Stromal cell of bone marrow (primary cell): Measurements from ENCODE around the gene TMEM126B.
"Not testable (repeated sequence)": the region's sequence is repeated elsewhere in the genome, so short reads cannot be mapped to it uniquely, and the experiment has no call there.

ENCODE experiments used
- DNase-seq: peaks from one replicate; pipeline ENCODE4 v3.0.0-alpha.2; 2012; ENCODE audit warnings: low read depth

TMEM126B gene

DNA sequence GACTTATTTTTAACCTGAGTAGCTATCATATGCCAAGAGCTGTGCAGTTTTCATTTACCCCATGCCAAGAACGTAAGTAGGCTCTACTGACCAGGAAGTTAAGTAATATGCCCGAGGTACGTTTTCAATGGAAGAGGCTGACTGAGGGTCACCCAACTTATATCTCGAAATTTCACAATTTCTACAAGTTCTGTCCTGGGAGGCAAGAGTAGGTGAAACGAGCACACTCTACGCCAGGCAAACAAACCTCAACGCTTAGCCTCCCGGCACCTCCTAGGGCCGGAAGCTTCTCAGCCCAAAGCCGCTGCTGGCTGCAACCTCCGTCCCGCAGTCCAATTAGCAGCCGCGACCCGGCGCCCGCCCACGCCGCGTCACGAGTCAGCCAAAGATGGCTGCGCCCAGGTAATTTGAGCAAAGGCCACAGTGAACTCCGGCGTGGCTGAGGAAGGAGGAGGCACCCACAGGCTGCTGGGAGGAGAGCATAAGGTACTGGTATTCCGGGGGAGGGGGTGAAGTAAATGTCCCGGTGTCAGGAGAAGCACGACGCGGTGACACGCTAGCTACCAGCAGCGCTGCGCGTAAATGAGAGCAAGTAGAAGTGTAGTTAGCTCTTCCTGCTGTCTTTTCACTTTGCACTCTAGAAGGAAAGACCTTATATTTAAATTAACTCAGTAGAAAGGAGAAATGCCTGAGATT lies 19.4 kb downstream of the TMEM126B start, which contains the start of gene TMEM126A:
TSS of gene TMEM126A (plus strand) at position 364 of the 696 bp plus-strand sequence. CDS start 2,289 bp downstream, outside the sequence.
- peak; percentile 57 for DNase-seq

DNA sequence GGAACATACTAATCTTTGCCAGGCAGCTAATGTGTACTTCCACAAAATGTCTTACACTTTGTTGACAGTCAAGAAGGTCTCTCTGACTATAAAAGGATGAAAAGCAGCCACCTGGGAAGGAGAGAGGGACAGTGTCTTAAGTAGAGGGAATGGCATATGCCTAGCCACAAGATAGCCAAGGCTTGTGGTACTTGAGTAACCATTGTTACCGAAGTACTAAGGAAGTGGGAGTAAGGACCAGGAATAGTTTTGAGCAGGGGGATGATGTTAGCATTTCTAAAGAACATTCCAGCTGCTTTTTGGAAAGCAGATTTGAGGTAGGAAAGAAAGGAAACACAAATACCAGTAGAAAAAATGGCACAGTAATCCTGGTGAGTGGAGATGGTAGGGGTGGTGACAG lies 22.7 kb downstream of the TMEM126B start:
- DNase-seq: no peak

DNA sequence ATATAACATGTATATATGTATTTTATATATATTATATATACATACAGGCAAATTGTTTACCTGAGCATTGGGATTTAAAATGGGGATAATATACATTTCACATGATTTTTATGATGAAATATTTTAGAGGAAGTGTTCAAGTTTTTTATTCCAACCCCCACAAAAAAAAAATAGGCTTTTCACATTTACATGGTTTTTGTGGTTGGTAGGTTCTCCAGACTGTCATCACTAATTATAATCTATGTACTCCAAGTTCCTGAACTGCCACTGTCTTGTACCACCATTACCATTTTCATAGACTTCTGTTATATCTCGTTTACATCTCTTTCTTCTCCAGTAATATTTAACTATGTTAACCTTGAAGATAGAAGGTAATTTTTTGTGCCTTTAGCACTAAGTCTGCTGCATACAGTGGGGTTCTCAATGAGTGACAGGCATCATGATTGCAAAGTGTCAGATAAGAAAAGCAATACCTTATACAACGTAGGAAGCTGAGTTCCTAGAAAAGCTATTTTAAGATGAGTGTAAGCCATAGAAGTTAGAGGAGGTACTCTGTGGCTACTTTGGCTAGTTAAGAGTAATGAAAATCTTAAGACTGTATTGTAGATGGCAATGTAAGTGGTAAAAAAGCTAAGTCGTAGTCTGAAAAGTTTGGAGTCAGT lies 24.5 kb downstream of the TMEM126B start:
- no peak for DNase-seq

DNA sequence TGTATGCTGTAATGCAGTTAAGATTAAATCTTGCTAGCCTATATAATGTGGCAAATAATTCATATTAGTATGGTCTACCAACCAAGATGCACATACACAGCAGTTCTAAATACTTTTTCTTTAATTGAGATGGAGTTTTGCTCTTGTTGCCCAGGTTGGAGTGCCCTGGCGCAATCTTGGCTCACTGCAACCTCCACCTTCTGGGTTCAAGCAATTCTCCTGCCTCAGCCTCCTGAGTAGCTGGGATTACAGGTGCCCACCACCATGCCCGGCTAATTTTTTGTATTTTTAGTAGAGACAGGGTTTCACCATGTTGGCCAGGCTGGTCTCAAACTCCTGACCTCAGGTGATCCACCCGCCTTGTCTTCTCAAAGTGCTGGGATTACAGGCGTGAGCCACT lies 25.9 kb downstream of the TMEM126B start:
- DNase-seq: not testable (repeated sequence)

DNA sequence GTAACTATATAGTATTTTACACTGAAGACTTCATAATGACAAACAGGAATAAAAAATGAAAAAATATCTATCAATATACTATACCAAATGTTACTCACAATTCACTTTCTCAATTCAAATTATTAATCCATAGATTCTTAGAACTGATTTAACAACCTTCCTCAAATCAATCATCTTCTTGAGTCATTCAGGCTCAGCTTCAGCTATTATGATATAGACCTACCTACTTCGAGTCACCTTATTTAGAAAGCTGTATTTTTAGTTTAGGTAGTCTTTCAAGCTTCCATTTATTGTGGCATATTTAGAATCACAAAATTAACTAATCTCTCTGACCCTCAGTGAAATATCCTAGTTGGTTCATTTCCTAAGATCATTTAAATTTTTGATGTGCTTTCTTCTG lies 28.4 kb downstream of the TMEM126B start:
- DNase-seq: no peak

DNA sequence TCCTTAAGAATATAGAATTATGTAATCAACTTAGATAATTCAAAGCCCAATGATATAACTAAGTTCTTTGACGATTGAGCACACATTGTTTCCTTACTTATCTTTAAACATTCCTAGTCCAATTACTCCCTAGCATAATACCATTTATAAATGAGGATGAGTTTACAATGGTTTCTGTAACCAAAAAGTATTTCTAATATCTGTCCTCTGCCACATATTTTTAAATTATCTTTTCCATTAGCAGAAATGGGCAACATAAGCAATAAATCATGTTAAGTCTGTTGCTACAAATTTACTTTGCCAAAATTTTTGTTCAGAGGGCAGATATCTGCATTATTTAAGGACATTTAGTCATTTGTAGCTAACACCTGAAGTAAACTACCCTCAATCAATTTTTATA lies 29.8 kb downstream of the TMEM126B start:
- DNase-seq: no peak

DNA sequence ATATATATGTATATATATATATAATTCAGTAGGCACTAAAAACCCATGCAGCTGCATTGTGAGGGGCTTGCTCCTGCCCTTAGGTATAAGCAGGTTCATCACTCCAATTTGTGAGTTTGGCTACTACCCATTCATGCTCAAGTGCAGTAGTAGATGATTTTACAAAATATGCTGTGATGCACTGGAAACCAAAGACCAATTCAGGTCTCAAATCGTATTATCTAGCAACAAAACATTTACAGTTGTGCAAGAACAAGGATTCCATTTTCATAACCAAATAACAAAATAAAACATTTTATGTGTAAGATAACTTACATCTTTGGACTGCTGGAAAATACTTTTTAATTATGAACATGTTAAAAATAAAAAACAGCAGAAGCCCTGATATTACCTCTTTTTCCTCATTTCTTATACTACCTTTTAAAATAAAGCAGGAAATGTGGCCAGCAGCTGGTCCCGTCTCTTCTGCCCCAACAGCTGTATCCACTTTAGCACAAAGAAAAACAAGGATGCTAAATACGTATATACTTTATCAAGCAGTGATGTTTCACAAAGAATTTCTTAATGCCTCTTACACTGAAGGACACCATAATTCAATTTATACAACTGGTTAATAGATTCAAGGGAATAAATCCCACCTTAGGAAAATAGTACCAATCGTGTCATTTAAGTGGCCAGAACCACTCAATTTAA lies 33.7 kb downstream of the TMEM126B start:
- DNase-seq: no peak

DNA sequence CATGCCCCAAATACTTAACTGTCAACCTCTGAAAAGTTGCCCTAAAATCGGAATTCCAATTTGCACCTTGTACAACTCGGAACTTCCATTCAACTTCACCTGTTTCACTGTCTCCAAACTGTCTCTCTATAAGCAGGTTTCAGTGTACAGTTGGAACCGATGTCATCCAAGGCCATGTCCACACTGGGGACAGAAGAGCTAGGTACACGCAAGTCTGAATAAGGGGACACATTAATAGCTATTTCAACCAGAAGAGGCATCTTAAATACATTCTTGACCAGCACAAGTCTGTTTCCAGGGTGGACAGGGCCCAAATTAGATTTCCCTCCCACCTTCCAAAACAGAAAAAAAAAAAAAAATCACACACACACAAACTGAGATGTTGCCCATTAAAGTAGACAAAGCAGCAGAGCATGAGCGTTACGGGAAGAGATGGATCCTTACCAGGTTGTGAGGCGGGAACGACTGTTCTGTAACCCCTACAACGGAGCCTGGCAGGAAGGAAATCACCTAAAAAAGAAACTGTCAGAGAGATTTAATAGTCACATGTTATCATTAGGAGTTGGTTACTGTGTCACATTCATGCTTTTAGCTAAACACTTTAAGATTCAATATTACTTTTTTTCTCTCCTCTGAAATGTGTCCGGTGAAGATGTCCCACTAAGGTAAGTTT lies 34.8 kb downstream of the TMEM126B start:
- DNase-seq: no peak

DNA sequence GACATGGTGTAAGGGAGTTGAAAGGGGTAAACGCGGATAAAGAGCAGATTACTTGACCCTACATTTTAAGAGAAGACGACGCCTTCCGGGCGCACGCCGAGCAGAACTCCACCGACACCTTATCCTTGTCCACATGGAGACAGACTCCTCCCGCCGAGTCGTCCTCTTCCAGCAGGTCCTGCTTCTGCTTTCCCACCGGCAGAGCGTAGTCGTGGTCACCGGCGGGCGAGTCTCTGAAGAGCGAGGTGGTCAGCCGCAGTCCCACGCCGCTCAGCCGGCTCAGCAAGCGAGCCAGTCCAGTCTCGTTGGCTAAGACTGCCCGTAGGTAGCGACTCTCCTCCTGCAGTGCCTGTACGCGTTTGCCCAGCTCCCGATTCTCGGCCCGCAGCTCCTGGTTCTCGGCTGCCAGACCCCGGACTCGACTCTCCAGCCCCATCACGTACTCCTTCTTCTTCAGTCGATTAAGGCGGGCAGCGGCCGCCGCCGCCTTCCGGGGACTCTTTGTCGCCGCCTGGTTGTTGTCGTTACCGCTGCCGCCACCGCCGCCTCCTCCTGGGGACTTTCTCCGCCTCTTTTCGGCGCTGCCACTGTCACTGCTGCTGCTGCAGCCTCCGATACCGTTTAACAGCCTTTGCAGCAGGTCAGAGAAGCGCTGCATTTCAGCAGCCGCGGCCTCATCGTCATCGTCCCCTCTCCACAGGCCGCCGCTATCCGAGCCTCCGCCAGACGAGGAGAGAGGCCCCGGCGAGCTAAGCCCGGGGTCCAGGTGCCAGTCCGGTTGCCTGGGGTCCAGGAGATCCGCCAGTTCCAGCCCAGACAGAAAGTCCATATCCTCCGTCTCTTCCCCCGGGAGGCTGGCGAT lies 35.6 kb downstream of the TMEM126B start:
- no peak for DNase-seq

DNA sequence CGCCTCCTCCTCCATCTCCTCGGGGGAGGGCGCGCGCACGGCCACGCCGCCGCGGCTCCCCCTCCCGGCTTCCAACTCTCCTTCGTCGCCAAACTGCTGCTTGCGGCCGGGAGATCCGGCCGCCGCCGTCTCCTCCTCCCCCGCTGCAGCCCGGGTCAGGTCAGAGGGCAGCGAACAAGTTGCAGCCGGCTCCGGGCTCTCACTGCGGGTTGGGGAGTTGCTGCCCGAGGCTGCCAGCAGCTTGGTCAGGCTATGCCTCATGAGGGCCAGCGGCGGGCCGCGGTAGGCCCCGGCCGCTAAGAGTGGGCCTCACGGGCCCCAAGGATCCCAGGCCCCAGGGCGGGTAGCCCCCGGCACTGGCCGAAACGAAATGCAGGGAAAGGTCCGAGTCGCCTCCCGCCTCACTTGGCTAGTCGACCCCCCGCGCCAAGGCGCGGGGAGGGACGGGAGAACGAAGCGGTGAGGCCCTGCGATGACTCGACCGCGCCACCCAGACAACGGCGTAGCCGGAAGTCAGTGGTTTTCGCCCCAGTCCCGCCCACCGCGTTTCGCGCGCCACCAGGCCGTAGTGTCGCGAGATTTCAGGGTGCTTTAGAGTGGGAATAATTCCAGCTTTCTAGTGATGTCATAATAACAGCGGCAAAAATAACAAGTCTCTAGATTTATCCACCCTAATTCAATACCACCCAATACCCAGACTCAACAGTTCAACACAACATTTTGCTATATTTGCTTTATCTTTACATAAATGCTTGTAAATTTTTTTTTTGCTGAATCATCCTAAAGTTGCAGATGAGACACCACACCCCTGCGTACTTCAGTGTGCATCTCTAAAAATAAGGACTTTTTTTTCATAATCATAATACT lies 36.5 kb downstream of the TMEM126B start, which contains the start of gene CREBZF:
TSS of gene CREBZF (minus strand) at position 515 of the 867 bp plus-strand sequence. CDS start at position 261, 254 bp downstream.
- DNase-seq: peak; percentile 86

DNA sequence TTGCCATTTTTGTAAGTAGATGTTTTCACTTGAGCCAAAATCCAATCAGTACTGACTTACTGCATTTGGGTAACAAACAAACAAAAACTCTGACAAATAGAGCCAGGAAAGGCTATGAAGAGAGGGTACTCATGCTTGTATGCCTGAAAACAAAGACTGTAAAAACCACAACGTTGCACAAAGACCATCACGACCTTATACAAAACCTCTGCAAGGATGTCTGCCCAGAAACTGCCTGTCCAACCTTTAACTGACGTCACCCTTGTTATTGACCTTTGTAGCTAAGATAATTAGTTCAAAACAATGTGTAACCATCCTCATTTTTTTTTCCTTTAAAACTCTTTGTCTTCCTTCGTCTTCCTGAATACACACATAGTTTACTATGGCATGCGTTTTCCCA lies 37.3 kb downstream of the TMEM126B start:
- DNase-seq: no peak

DNA sequence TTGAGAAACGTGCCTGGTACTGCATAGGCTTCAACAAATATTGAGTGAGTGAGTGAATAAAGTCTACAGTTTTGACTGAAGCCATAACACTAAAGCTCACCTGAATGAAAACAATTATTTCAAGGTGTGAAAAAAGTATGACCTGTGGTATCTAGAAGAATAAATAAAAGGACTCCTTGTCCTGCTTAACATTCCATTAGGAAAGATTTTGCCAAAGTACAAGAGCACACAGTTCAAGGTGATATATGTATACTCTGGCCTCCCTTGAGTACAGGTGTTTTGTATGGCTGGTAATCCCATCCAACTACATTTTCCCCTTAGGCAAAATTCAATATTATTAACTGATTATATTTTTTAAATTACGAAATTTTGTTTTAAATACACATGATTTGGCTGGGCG lies 38.3 kb downstream of the TMEM126B start:
- DNase-seq: no peak

DNA sequence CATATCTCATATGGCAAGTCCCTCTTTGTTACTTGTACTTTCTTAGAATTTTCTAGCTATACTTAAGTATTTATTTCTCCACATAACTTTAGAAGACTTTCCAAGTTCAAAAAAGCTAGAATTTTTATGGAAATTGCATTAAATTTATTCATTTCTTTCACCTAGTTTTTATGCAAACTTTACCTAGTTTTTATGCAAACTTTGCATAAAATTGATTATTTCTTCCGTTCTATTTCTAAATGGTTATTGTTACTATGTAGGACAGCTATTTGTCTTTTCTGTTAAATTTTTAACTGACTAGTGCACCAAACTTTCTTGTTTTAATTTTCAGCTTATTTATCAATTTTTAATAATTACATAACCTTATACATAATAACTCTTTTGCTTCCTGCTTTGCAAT lies 39.8 kb downstream of the TMEM126B start:
- no peak for DNase-seq

DNA sequence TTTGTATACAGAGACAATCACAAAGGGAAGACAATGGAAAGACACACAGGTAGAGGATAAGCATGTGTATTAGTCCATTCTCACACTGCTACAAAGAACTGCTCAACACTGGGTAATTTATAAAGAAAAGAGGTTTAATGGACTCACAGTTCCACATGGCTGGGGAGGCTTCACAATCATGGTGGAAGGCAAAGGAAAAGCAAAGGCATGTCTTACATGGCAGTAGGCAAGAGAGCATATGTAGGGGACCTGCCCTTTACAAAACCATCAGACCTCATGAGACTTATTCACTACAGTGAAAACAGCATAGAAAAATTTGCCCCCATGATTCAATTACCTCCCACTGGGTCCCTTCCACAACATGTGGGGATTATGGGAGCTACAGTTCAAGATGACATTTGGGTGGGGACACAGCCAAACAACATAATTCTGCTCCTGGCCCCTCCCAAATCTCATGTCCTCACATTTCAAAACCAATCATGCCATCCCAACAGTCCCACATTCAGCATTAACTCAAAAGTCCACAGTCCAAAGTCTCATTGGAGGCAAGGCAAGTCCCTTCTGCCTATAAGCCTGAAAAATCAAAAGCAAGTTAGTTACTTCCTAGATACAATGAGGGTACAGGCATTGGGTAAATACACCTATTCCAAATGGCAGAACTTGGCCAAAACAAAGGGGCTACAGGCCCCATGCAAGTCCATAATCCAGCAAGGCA lies 42.7 kb downstream of the TMEM126B start:
- DNase-seq: not testable (repeated sequence)

DNA sequence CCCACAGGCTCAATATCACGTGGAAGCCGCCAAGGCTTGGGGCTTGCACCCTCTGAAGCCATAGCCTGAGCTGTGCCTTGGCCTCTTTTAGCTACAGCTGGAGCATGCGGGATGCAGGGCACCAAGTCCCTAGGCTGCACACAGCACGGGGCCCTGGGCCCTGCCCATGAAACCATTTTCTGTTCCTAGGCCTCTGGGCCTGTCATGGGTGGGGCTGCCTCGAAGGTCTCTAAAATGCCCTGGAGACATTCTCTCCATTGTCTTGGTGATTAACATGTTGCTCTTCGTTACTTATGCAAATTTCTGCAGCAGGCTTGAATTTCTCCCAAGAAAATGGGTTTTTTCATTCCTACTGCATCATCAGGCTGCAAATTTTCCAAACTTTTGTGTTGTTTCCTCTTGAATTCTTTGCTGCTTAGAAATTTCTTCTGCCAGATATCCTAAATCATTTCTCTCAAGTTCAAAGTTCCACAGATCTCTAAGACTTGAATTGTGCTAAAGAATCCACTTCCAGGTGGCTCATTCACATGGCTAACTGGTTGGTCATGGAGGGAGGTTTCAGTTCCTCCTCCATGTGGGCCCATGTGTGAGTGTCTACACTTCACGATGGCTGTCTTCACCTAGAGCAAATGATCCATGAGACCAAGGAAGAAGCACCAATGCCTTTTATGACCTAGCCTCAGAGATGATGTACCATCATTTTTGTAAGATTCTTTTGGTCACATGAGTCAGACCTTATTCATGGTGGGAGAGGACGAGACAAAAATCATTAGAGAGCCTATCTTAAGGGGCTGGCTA lies 43.9 kb downstream of the TMEM126B start:
- no peak for DNase-seq

DNA sequence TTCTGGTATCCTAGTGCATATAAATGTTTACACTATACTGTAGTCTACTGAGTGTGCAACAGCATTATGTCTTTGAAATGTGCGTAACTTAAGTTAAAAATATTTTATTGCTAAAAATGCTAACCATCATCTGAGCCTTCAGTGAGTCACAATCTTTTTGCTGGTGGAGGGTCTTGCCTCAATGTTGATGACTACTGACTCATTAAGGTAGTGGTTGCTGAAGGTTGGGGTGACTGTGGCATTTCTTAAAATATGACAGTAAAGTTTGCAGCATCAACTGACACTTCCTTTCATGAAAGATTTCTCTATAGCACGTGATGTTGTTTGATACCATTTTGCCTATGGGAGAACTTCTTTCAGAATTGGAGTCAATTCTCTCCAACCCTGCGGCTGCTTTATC lies 45.0 kb downstream of the TMEM126B start:
- no peak for DNase-seq

DNA sequence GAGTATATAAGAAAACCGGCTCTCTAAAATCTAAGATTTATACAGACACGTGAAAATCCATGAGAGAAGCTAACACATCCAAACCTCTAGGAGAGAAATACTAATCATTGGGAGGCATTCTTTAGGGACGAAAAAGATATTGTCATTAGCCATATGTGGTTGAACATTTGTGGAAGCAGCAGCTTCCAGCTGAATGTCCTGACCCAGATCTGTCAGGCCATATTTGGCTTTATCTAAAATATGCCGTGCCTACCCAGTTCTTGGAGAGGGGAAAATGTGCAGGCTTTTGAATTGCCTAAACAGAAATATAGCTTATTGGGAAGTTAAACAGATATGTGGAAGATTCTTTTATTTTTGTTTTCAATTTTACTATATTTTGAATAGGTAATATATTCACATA lies 51.2 kb downstream of the TMEM126B start:
- DNase-seq: no peak

DNA sequence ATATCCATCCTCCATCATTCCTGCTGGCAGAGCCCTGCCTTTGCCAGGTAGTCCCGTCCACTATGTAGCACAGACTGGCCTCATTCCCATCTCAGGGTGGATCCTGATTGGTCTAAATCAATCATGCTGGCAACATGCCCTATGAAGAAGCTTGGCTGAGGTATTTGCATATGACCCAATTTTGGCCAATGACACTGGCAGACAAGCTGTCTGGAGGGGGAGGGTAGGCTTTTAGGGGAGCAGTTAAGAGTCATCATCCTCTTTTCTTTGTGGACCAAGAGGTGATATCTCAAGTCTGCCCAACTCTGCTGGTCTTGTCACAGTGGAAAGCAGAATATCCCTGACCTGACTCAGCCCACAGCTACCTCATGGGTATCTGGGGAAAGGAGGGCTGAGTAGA lies 52.5 kb downstream of the TMEM126B start:
- DNase-seq: no peak
